ENCODE results near the gene DPY19L1. TPM values are rescaled to one million over a fixed set of nuclear protein-coding genes. Genes with fewer than 3 reads are reported as not detected.
"Not testable (repeated sequence)": the region's sequence is repeated elsewhere in the genome, so short reads cannot be mapped to it uniquely, and the experiment has no call there.

The DPY19L1 gene
- total RNA-seq, 2 donors from 2014 or later = 35.8 to 75.1 TPM

DNA sequence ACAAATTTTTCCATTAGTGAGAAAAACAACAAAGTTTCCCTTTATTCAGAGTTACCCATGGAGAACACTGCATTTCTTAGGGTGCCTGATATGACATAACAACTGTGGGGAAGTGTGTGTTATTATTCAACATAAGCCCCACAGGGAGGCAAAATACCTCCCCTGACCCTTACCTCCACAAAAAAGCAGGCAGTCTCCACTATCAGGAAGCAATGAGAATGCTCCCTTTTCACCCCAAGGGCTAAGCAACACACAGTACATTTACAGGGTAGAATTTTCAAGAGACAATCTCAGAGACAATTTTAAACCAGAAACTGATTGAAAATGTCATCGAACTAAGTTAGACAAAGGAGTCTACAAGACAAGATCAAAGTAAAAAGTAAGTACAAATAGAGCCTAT is 69.5 kb downstream of the DPY19L1 start:
- H3K27me3 Mint-ChIP-seq (ENCODE audit: insufficient read depth); H3K9me3 Mint-ChIP-seq; DNase-seq; H3K27ac ChIP-seq (ENCODE audit: low read depth, low read length); H3K27me3 ChIP-seq (ENCODE audit: control insufficient read depth, insufficient read depth, low read length, poor library complexity, severe bottlenecking); H3K4me1 Mint-ChIP-seq; H3K9me3 ChIP-seq (ENCODE audit: control insufficient read depth, low read length); H3K9ac ChIP-seq (ENCODE audit: extremely low read depth, low read length, poor library complexity, severe bottlenecking); H3K4me3 Mint-ChIP-seq; H3K36me3 ChIP-seq (ENCODE audit: control insufficient read depth, insufficient read depth, low read length); H3K4me1 ChIP-seq (ENCODE audit: control insufficient read depth, insufficient read depth, low read length); H3K27ac Mint-ChIP-seq; H3K4me3 ChIP-seq (ENCODE audit: low read length): not testable (repeated sequence)
- no CpG with 5 or more reads among the region's 1 CpG for WGBS, 2 experiments (ENCODE audit: insufficient coverage in 1 of 2, insufficient read length in 1 of 2)
- peaks cover 13% of the 10 kb centered on the region for H3K36me3 Mint-ChIP-seq (ENCODE audit: low read depth)

DNA sequence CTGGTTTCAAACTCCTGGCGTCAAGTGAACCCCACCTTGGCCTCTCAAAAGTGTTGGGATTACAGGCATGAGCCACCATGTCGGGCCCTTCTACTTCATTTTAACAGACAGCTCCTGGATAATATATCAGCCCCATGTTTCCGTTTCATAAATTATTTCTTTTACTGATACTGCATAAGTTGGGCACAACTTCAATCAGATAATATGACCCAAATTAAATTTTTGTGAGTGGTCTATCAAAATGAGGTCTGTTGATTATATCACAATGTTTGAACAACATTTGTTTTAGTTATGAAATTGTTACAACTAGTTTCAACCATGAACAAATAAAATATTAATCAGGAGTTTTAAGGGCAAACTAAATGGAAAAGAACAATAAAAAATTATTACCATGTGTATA is 70.8 kb downstream of the DPY19L1 start:
- not testable (repeated sequence) for H3K4me1 Mint-ChIP-seq; H3K27me3 Mint-ChIP-seq (ENCODE audit: insufficient read depth); H3K27ac ChIP-seq (ENCODE audit: low read depth, low read length); H3K9ac ChIP-seq (ENCODE audit: extremely low read depth, low read length, poor library complexity, severe bottlenecking); H3K9me3 Mint-ChIP-seq; H3K4me3 ChIP-seq (ENCODE audit: low read length); H3K4me1 ChIP-seq (ENCODE audit: control insufficient read depth, insufficient read depth, low read length); H3K36me3 ChIP-seq (ENCODE audit: control insufficient read depth, insufficient read depth, low read length); H3K27me3 ChIP-seq (ENCODE audit: control insufficient read depth, insufficient read depth, low read length, poor library complexity, severe bottlenecking); H3K9me3 ChIP-seq (ENCODE audit: control insufficient read depth, low read length); H3K4me3 Mint-ChIP-seq; DNase-seq; H3K27ac Mint-ChIP-seq
- peaks cover 15% of the 10 kb centered on the region for H3K36me3 Mint-ChIP-seq (ENCODE audit: low read depth)
- 91% methylated on average over 3 of the region's 3 CpGs; no CpG with 5 or more reads in 1 of the 2 experiments for WGBS, 2 experiments (ENCODE audit: insufficient coverage in 1 of 2, insufficient read length in 1 of 2)

DNA sequence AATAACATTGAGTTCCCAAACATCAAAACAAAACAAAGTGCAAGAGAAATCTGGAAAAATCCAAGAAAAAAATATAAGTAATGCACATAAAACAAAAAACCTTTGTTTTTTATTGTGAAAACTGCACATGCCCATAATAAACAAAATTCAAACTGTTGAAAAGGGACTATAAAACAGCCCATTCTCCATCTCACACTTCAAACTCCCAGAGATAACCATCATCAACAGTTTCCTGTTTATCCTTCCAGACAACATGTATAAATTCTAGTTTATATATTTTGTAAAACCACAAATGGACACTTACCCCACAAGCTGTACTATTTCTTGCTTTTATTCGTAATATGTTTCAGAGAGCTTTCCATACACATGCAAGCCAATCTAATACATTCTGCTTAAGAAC is 79.3 kb downstream of the DPY19L1 start:
- Mint-ChIP-seq H3K27me3 (ENCODE audit: insufficient read depth) (no peaks in the 10 kb centered on the region), H3K4me3 (no peak overlapping the region), H3K27ac (no peak overlapping the region), H3K4me1 (no peaks in the 10 kb centered on the region), H3K36me3 (ENCODE audit: low read depth) (peaks cover 28% of the 10 kb centered on the region), H3K9me3 (no peaks in the 10 kb centered on the region)
- H3K9me3 ChIP-seq (ENCODE audit: control insufficient read depth, low read length) = no peaks in the 10 kb centered on the region
- DNase-seq = no peak
- H3K4me1 ChIP-seq (ENCODE audit: control insufficient read depth, insufficient read depth, low read length) = no peaks in the 10 kb centered on the region
- H3K4me3 ChIP-seq (ENCODE audit: low read length) = no peak overlapping the region
- H3K27ac ChIP-seq (ENCODE audit: low read depth, low read length) = no peak overlapping the region
- peaks cover 3% of the 10 kb centered on the region for H3K36me3 ChIP-seq (ENCODE audit: control insufficient read depth, insufficient read depth, low read length)
- no peak overlapping the region for H3K9ac ChIP-seq (ENCODE audit: extremely low read depth, low read length, poor library complexity, severe bottlenecking)
- 100% methylated on average over 1 of the region's 1 CpG; no CpG with 5 or more reads in 1 of the 2 experiments for WGBS, 2 experiments (ENCODE audit: insufficient coverage in 1 of 2, insufficient read length in 1 of 2)
- H3K27me3 ChIP-seq (ENCODE audit: control insufficient read depth, insufficient read depth, low read length, poor library complexity, severe bottlenecking) = no peaks in the 10 kb centered on the region
- no peak for TF ChIP-seq CTCF (conservative IDR thresholded peaks at IDR 0.05)

DNA sequence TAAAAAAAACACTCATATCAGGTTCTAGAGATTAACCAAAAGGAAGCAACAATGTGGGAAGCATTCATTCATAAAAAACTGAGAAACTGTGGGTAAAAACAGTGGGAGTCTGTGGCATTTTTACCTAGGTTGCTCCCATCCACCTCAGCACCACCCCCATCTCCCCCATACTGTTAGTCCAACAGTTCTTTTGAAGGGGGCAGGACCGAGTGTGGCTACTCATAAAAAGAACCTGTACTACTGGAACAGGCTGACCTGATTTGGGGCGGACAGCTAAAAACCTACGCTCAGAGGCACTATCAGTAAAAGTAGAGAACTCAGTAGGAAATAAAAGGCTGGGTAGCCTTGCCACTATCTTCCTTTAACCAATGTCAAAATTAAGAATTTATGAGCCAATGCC is 84.5 kb downstream of the DPY19L1 start:
- H3K9me3 ChIP-seq (ENCODE audit: control insufficient read depth, low read length) = no peaks in the 10 kb centered on the region
- no peak overlapping the region for H3K9ac ChIP-seq (ENCODE audit: extremely low read depth, low read length, poor library complexity, severe bottlenecking)
- Mint-ChIP-seq H3K27me3 (ENCODE audit: insufficient read depth) (no peaks in the 10 kb centered on the region), H3K9me3 (no peaks in the 10 kb centered on the region), H3K27ac (no peak overlapping the region), H3K4me3 (no peak overlapping the region), H3K36me3 (ENCODE audit: low read depth) (peaks cover 10% of the 10 kb centered on the region), H3K4me1 (no peaks in the 10 kb centered on the region)
- H3K27me3 ChIP-seq (ENCODE audit: control insufficient read depth, insufficient read depth, low read length, poor library complexity, severe bottlenecking) = no peaks in the 10 kb centered on the region
- 91 to 92% methylated on average over 2 to 3 of the region's 3 CpGs for WGBS, 2 experiments (ENCODE audit: insufficient coverage in 1 of 2, insufficient read length in 1 of 2)
- no peak overlapping the region for H3K4me3 ChIP-seq (ENCODE audit: low read length)
- no peak for DNase-seq
- no peaks in the 10 kb centered on the region for H3K4me1 ChIP-seq (ENCODE audit: control insufficient read depth, insufficient read depth, low read length)
- peaks cover 7% of the 10 kb centered on the region for H3K36me3 ChIP-seq (ENCODE audit: control insufficient read depth, insufficient read depth, low read length)
- no peak for TF ChIP-seq CTCF (conservative IDR thresholded peaks at IDR 0.05)
- no peak overlapping the region for H3K27ac ChIP-seq (ENCODE audit: low read depth, low read length)

Measured in endodermal cell (in vitro differentiated cells).